ENCODE results near the gene AFF2.

DNA sequence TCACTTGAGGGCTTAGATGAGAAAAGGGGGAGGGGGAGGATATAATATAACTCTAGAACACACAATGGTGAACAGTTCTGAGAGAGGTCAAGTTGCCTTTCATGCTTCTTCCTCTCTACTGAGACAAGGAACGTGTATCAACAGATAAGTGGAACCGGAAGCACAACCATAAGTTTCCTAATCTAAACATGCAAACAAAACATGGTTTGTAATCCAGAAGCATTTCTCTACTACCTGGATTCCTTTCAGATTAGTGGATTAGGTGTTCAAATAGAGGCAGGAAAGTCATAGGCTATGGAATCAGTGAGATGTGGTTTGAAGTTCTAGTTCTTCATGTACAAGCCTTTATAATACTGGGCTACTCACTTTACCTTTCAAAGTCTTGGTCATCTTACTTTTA, 544.1 kb downstream of the AFF2 start:
- TF ChIP-seq, protein P1, sequence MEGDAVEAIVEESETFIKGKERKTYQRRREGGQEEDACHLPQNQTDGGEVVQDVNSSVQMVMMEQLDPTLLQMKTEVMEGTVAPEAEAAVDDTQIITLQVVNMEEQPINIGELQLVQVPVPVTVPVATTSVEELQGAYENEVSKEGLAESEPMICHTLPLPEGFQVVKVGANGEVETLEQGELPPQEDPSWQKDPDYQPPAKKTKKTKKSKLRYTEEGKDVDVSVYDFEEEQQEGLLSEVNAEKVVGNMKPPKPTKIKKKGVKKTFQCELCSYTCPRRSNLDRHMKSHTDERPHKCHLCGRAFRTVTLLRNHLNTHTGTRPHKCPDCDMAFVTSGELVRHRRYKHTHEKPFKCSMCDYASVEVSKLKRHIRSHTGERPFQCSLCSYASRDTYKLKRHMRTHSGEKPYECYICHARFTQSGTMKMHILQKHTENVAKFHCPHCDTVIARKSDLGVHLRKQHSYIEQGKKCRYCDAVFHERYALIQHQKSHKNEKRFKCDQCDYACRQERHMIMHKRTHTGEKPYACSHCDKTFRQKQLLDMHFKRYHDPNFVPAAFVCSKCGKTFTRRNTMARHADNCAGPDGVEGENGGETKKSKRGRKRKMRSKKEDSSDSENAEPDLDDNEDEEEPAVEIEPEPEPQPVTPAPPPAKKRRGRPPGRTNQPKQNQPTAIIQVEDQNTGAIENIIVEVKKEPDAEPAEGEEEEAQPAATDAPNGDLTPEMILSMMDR (IDR thresholded peaks at IDR 0.05) = no peak
- TF ChIP-seq POLR2AphosphoS5 (IDR thresholded peaks at IDR 0.05; ENCODE audit: insufficient read depth in 1 of 2, low read depth in 1 of 2) = no peak
- TF ChIP-seq POLR2A (IDR thresholded peaks at IDR 0.05) = no peak
